B cell (primary cell): ENCODE results near the gene APLN.

Source experiments
- CTCF ChIP-seq: fragments of 200-600 bp; IDR thresholded peaks from one replicate; pipeline ENCODE4 v1.8.0; 2022; ENCODE audit warnings: antibody characterized with exemption, mild to moderate bottlenecking
- EZH2 ChIP-seq: IDR thresholded peaks from 2 replicates; pipeline ENCODE4 v1.6.1; 2012; ENCODE audit warnings: borderline replicate concordance, low read depth, mild to moderate bottlenecking, moderate library complexity, low read length; ENCODE audit not compliant: insufficient read depth, poor library complexity, severe bottlenecking

DNA sequence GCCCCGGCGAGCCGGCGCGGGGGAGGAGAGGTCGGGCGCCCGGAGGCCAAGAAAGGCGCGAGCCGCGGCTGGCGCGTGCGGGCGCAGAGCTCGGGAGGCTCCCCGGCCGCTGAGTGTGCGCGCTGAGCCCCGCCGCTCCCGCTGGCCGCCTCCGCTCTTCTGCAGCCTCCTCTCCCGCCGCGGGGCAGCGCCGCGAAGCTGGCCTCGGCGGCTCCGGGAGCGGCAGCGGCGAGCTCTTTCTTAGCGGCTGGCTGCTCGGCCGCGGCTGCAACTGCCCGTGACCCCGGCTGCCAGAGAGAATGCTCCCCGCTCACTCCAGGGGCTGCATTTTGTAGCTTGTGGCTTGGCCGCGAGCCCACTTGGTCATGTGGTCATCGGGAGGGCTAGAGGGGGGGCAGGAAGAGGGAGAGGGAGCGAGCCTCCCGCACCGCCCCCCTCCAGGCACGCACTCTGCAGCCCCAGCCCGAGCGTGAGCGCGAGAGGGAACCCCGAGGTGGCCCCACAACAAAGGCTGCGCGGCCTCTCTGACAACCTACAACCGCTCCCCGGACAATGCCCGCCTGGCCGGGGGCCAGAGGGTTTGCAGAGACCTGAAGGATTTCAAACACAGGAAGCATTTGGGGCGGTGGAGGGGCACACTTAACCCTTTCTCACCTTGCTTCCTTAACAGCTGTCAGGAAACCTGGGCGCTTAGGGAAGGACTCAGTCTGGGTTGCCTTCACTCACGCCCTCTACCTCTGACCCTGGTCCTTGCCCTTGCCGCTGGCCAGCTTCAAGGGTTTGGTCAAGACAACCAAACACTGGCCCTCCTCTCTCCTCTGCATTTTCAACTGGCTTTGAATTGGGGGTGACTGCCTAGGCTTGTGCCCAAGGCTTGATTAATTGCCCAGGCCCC lies at the start of gene APLN:
- TF ChIP-seq CTCF (no peak), EZH2 (no peak)
